GM12874 (cell line): ENCODE data around the gene NTRK3.

Source experiments
- CTCF ChIP-seq: IDR thresholded peaks from 2 replicates; pipeline ENCODE4 v1.5.1; 2011; ENCODE audit warnings: low read depth, mild to moderate bottlenecking, control low read depth, low read length, moderate library complexity; ENCODE audit not compliant: insufficient read depth

NTRK3 gene

DNA sequence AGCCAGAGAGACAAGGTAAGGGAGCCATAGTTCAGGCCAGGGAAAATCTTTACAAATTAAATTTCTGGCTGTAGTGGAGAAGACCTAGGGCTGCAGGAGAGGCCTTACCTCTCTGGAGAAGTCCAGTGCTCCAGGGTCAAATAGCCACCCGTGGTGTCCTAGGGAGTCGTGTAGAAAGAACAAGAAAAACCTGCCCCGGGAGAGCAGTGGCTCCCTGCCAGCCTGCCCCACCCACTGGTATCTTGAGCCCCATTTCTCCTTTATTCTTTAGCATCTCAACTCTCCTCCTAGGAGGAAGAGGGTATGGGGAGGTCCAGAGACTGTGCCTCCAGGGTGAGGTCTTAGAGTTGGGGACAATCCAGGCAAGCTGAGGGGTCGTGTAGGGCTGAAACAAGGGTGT, 32.1 kb upstream of the NTRK3 start:
- TF ChIP-seq CTCF = no peak

GRCh38 chr15:88288206-88288605, 31.7 kb upstream of the NTRK3 start:
- no peak for TF ChIP-seq CTCF

GRCh38 chr15:88284318-88284998, 27.9 kb upstream of the NTRK3 start:
- TF ChIP-seq CTCF = no peak

GRCh38 chr15:88282614-88283013, 26.1 kb upstream of the NTRK3 start:
- no peak for TF ChIP-seq CTCF

DNA sequence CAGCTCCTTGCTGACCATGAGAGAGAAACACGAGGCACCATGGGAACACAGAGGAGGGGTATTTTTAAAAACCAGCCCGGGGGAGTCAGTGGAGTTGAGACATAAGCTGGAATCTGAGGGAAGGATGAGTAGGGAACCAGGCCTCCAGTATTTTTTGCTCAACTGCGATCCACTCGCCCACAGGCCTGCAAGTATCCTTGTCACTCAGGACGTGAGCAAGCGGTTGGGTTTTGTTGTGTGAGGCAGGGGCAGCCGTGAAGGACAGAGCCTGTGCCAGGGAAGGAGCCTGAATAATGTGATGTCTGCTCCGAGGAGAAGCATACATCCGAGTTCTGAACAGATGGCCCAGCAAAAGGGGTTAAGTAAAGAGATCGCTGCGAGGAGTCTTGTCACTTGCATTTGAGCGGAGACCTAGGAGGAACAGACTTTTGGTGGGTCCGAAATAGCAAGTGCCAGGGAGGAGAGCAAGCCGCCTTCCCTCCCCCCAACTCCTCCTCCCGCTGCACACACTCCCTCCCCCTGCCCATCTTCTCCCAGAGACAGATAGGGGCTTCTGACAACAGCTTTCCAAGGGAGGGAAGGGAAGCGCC, 20.4 kb upstream of the NTRK3 start:
- TF ChIP-seq CTCF = no peak

DNA sequence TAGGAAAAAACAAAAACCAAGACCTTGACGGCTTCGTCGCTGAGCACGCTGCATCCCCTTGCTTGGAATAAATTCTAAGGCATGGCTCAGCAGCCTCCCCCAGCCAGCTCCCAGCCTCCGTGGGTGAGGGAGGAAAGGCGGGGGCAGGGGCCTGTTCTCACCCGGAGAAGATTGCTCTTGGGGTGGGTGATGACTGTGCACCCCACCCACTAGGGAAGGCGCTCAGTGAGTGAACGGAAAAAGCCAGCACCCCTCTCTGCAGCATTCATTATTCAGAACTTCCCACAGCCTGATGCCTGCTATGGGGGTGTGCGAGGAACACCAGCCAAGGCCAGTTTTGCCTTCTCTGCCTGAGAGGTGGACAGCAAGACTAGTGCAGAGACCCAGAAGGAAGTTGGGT, 19.3 kb upstream of the NTRK3 start:
- no peak for TF ChIP-seq CTCF

- TF ChIP-seq CTCF = peak; percentile 94
These were observed 18.3 kb upstream of the NTRK3 start for GRCh38 chr15:88274553-88275460.
